ENCODE data around the gene C19orf53. TPM values are rescaled to one million over a fixed set of nuclear protein-coding genes. Genes with fewer than 3 reads are reported as not detected.
A peak's percentile ranks its signal among the peaks of the same experiment; 100 is the strongest.

The C19orf53 gene
- total and polyA plus RNA-seq, 2 of the 13 experiments (the other 11 are each of a cell fraction or from before 2014, with no cell fraction given) = 129 to 130 TPM

- TF ChIP-seq MYPOP (CRISPR knock-in tag; IDR thresholded peaks at IDR 0.05) = no peak
- peak; percentile 91 for TF ChIP-seq ZBTB21 (CRISPR knock-in tag; IDR thresholded peaks at IDR 0.05)
- peak; percentile 27; the same call in 1 of the 2 replicates for TF ChIP-seq CEBPB (IDR thresholded peaks at IDR 0.05; ENCODE audit: borderline replicate concordance, low read depth, low read length)
- TF ChIP-seq CSRNP2 (CRISPR knock-in tag; conservative IDR thresholded peaks at IDR 0.05; ENCODE audit: low read depth) = no peak
- TF ChIP-seq HOMEZ (CRISPR knock-in tag; IDR thresholded peaks at IDR 0.05; ENCODE audit: low read depth) = no peak
- no peak for TF ChIP-seq ZNF777 (CRISPR knock-in tag; IDR thresholded peaks at IDR 0.05)
- TF ChIP-seq ZNF563 (CRISPR knock-in tag; IDR thresholded peaks at IDR 0.05) = 0 out of 2 replicates have a peak, but pooled peaks have one; percentile 42
- no peak for TF ChIP-seq MIXL1 (CRISPR knock-in tag; IDR thresholded peaks at IDR 0.05)
- no peak for TF ChIP-seq SMC3 (IDR thresholded peaks at IDR 0.05; ENCODE audit: low read length)
- peak; percentile 29 for TF ChIP-seq ASH2L (IDR thresholded peaks at IDR 0.05; ENCODE audit: insufficient read length, low read depth, low read length)
- no peak for TF ChIP-seq POGK (CRISPR knock-in tag; conservative IDR thresholded peaks at IDR 0.05)
- no peak for TF ChIP-seq ZBTB42 (CRISPR knock-in tag; IDR thresholded peaks at IDR 0.05)
Observed at GRCh38 chr19:13748169-13748828, 26.0 kb upstream of the C19orf53 start (continued).

All from HepG2 (cell line).